Natural killer cell (primary cell): ENCODE results near the gene HS6ST2. TPM values are rescaled to one million over a fixed set of nuclear protein-coding genes. Genes with fewer than 3 reads are reported as not detected.

Source experiments
- ATAC-seq, 3 donors: fragments of 150-1000 bp in 2 of 3; fragments of 200-7000 bp in 1 of 3; cut with Tn5 transposase; 1 replicate in 1 of 3; 2 replicates in 2 of 3; pipeline ENCODE4 v1.10.0; 2021; ENCODE audit warnings: mild to moderate bottlenecking in 2 of 3, moderate library complexity in 2 of 3
- DNase-seq, 2 donors: peaks; one replicate each; pipeline versions ENCODE4 v3.0.0 to v3.0.0-alpha.2; 2013 to 2021; ENCODE audit warnings: mixed read lengths in 1 of 2
- H3K27ac ChIP-seq: one replicate; pipeline ENCODE4 v1.5.1; 2013; ENCODE audit warnings: mild to moderate bottlenecking, low read length
- H3K27me3 ChIP-seq: one replicate; pipeline ENCODE4 v1.6.1; 2013; ENCODE audit warnings: low read length; ENCODE audit not compliant: control insufficient read depth, insufficient read depth
- H3K36me3 ChIP-seq: one replicate; pipeline ENCODE4 v1.6.1; 2013; ENCODE audit warnings: low read length; ENCODE audit not compliant: control insufficient read depth, insufficient read depth
- H3K4me1 ChIP-seq: one replicate; pipeline ENCODE4 v1.6.1; 2013; ENCODE audit warnings: low read length; ENCODE audit not compliant: control insufficient read depth, insufficient read depth
- H3K4me3 ChIP-seq: one replicate; pipeline ENCODE4 v1.5.1; 2013; ENCODE audit warnings: low read length
- H3K9me3 ChIP-seq: one replicate; pipeline ENCODE4 v1.6.1; 2013; ENCODE audit warnings: low read length; ENCODE audit not compliant: control insufficient read depth, insufficient read depth
- H3K27ac Mint-ChIP-seq, 2 donors: one replicate each; pipeline ENCODE4 v1.8.0; 2022; ENCODE audit warnings: mild to moderate bottlenecking in 2 of 2, mixed read lengths in 2 of 2, moderate library complexity in 1 of 2
- H3K27me3 Mint-ChIP-seq, 2 donors: one replicate each; pipeline ENCODE4 v1.8.0; 2022; ENCODE audit warnings: low read depth in 2 of 2, mixed read lengths in 2 of 2
- H3K36me3 Mint-ChIP-seq: one replicate; pipeline ENCODE4 v1.8.0; 2022; ENCODE audit warnings: mixed read lengths
- H3K4me1 Mint-ChIP-seq, 2 donors: one replicate each; pipeline ENCODE4 v1.8.0; 2022; ENCODE audit warnings: mixed read lengths in 2 of 2
- H3K4me3 Mint-ChIP-seq: one replicate; pipeline ENCODE4 v1.8.0; 2022; ENCODE audit warnings: mild to moderate bottlenecking, moderate library complexity, mixed read lengths
- H3K9me3 Mint-ChIP-seq, 2 donors: one replicate each; pipeline ENCODE4 v1.8.0; 2022; ENCODE audit warnings: mixed read lengths in 2 of 2
- WGBS: methylation state at CpG from one replicate; pipeline ENCODE4 v1.1.7; 2013; ENCODE audit warnings: missing lambda C conversion rate; ENCODE audit not compliant: insufficient coverage; 5-methylcytosine and 5-hydroxymethylcytosine counted together
- intact Hi-C: fragments of 100-400 bp; cut with micrococcal nuclease; formaldehyde crosslinking; loops from one replicate; pipeline ENCODE4 v1.14.2; 2022
- total RNA-seq, 4 donors: library from RNA; stranded (reverse); fragments of 120-200 nt in 1 of 4; gene quantifications; one replicate each; pipeline versions ENCODE4 v1.2.3 to v1.2.4, GENCODE V29; 2013 to 2022
- TF ChIP-seq, protein P1 (sequence below): fragments of 200-600 bp; IDR thresholded peaks from one replicate; pipeline ENCODE4 v1.8.0; 2022; ENCODE audit warnings: antibody characterized with exemption

HS6ST2 gene
- total RNA-seq, 3 donors from 2014 or later (not counting 1 experiment from before 2014, with no cell fraction given) = not detected

DNA sequence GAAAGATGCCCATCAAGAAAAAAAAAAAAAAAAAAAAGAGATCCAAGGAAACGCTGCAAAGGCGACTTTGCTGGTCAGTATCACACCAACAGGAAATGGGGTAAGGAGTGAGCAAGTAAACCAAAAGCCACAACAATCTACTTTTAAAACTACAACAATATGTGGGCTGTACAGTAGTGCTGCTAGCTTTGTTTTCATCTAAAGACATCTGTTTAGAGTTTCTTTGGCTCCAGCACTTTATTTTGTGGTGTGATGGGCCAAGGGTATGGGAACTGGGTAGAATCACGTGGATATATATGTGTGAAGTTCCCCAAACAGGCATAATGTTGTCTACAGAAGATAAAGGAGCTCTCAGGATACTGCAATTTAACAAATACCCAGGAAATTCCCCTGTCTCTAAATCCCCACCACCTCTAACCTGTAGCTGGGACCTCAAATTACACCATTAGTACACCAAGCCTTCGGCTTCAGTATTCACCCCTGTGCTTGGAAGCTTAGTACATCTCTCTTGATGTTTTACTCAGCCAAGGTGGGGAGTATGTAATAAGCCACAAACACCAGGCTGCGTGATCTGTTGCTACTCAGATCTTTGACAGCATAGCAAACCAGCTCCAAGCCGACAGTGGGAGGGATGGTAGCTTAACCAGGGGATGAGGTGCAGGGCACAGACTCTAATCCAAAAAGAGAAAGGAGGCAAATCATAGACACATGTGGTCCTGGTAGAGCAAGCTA lies 207.9 kb downstream of the HS6ST2 start:
- ATAC-seq = peak; percentile 61 to 79 (median 75)
- DNase-seq = no peak
- peak overlapping the region; percentile 17 to 45 for H3K27ac Mint-ChIP-seq
- Histone ChIP-seq H3K9me3 (no peaks in the 10 kb centered on the region), H3K36me3 (no peaks in the 10 kb centered on the region), H3K27me3 (no peaks in the 10 kb centered on the region), H3K4me1 (peaks cover 24% of the 10 kb centered on the region), H3K27ac (no peak overlapping the region), H3K4me3 (no peak overlapping the region)
- H3K36me3 Mint-ChIP-seq = no peaks in the 10 kb centered on the region
- H3K27me3 Mint-ChIP-seq = peaks cover 0 to 51% of the 10 kb centered on the region in 2 donors
- 24% methylated on average over 2 of the region's 6 CpGs for WGBS
- H3K4me1 Mint-ChIP-seq = peaks cover 20 to 26% of the 10 kb centered on the region in 2 donors
- TF ChIP-seq, protein P1, sequence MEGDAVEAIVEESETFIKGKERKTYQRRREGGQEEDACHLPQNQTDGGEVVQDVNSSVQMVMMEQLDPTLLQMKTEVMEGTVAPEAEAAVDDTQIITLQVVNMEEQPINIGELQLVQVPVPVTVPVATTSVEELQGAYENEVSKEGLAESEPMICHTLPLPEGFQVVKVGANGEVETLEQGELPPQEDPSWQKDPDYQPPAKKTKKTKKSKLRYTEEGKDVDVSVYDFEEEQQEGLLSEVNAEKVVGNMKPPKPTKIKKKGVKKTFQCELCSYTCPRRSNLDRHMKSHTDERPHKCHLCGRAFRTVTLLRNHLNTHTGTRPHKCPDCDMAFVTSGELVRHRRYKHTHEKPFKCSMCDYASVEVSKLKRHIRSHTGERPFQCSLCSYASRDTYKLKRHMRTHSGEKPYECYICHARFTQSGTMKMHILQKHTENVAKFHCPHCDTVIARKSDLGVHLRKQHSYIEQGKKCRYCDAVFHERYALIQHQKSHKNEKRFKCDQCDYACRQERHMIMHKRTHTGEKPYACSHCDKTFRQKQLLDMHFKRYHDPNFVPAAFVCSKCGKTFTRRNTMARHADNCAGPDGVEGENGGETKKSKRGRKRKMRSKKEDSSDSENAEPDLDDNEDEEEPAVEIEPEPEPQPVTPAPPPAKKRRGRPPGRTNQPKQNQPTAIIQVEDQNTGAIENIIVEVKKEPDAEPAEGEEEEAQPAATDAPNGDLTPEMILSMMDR = no peak
- intact Hi-C loops = no loop called here
- H3K4me3 Mint-ChIP-seq = peak overlapping the region; percentile 55
- no peaks in the 10 kb centered on the region for H3K9me3 Mint-ChIP-seq

DNA sequence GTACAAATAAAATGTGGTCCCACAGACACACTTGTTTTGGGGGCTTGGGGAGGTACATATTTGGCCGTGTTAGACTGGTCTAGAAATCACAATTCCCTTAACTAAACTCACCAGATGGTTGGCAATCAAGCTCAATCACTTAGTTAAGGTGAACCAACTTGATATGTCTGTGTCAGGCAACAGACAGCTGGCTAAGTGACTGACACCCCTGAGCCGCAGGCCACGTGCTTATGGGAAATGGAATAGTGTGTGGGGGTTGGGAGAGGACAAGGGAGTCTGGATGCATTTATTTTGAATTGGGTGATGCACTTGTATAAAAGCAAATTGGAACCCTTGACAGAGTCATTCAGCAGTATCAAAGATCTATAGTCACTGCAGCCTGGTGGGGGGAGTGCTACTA lies 209.0 kb downstream of the HS6ST2 start:
- no peak overlapping the region for H3K4me3 ChIP-seq
- Mint-ChIP-seq H3K27ac (no peak overlapping the region), H3K27me3 (peaks cover 0 to 62% of the 10 kb centered on the region in 2 donors), H3K36me3 (no peaks in the 10 kb centered on the region), H3K4me3 (no peak overlapping the region), H3K4me1 (peaks cover 24 to 32% of the 10 kb centered on the region in 2 donors), H3K9me3 (no peaks in the 10 kb centered on the region)
- H3K9me3 ChIP-seq = no peaks in the 10 kb centered on the region
- H3K27me3 ChIP-seq = no peaks in the 10 kb centered on the region
- ATAC-seq (no peak), DNase-seq (no peak)
- intact Hi-C loops = no loop called here
- WGBS = 72% methylated on average over 3 of the region's 3 CpGs
- TF ChIP-seq, protein P1 = no peak
- peaks cover 28% of the 10 kb centered on the region for H3K4me1 ChIP-seq
- no peaks in the 10 kb centered on the region for H3K36me3 ChIP-seq
- H3K27ac ChIP-seq = no peak overlapping the region

DNA sequence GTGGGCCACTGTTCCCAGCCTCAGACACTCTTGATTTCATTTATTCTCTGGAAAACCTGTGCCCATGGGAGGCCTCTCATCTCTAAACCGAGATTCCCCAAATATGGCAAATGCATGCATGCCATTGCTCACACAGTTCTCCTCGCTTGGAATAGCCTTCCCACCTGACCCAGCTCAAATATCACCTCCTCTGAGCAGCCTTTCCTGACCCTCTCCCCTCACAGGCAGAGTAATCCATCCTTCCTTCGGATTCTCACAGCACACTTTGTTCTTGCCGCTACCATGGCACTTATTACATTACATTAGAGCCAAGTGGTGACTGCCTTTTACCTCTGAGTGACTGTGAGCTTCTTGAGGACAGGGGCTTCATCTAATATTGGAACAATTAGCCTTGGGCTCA lies 209.5 kb downstream of the HS6ST2 start:
- no peak overlapping the region for H3K27ac ChIP-seq
- Mint-ChIP-seq H3K9me3 (no peaks in the 10 kb centered on the region), H3K4me1 (peaks cover 28 to 37% of the 10 kb centered on the region in 2 donors), H3K4me3 (no peak overlapping the region), H3K27ac (no peak overlapping the region), H3K27me3 (peaks cover 0 to 61% of the 10 kb centered on the region in 2 donors), H3K36me3 (no peaks in the 10 kb centered on the region)
- peaks cover 32% of the 10 kb centered on the region for H3K4me1 ChIP-seq
- no peaks in the 10 kb centered on the region for H3K27me3 ChIP-seq
- ATAC-seq = no peak
- no peaks in the 10 kb centered on the region for H3K9me3 ChIP-seq
- DNase-seq = no peak
- intact Hi-C loops = no loop called here
- H3K4me3 ChIP-seq = no peak overlapping the region
- whole genome bisulfite sequencing = 84% methylated on average over 4 of the region's 4 CpGs
- TF ChIP-seq, protein P1 = no peak
- H3K36me3 ChIP-seq = no peaks in the 10 kb centered on the region

DNA sequence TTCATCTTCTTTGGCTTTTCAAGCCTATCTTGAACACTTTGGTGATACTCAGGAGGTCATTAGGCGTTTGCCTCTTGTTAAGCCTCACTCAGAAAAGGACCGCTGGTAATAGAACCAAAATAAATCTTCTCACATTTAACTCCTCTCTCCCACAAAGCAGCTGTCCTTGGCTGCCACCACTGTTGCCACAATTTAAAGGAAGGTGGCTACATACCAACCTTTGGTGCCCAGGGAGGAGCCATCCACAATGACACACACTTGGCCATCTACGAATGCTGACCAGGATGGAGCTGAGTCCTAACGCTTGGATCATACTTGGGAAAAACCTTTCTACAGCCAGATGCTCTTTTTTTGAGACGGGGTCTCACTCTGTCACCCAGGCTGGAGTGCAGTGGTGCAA lies 210.2 kb downstream of the HS6ST2 start:
- H3K27ac Mint-ChIP-seq = no peak overlapping the region
- Histone ChIP-seq H3K4me3 (no peak overlapping the region), H3K4me1 (peaks cover 37% of the 10 kb centered on the region), H3K27ac (no peak overlapping the region), H3K9me3 (no peaks in the 10 kb centered on the region), H3K27me3 (no peaks in the 10 kb centered on the region), H3K36me3 (no peaks in the 10 kb centered on the region)
- TF ChIP-seq, protein P1 = no peak
- DNase-seq (no peak), ATAC-seq (no peak)
- H3K9me3 Mint-ChIP-seq = no peaks in the 10 kb centered on the region
- H3K4me1 Mint-ChIP-seq = peaks cover 28 to 38% of the 10 kb centered on the region in 2 donors
- H3K36me3 Mint-ChIP-seq = no peaks in the 10 kb centered on the region
- intact Hi-C loops = no loop called here
- WGBS = 89% methylated on average over 5 of the region's 5 CpGs
- peaks cover 0 to 54% of the 10 kb centered on the region in 2 donors for H3K27me3 Mint-ChIP-seq
- H3K4me3 Mint-ChIP-seq = no peak overlapping the region
